Cortex of kidney (tissue), 1 donor: Measurements from ENCODE around the gene ZGPAT.

ENCODE experiments used
- DNase-seq: peaks from one replicate; lab custom pipeline; 2025; lab: John Stamatoyannopoulos, UW

The ZGPAT gene

GRCh38 chr20:63692436-63693082, 15.3 kb upstream of the ZGPAT start:
- no peak for DNase-seq

GRCh38 chr20:63693083-63693732, 14.6 kb upstream of the ZGPAT start:
- DNase-seq: no peak

GRCh38 chr20:63693733-63694583, 13.9 kb upstream of the ZGPAT start:
- DNase-seq: no peak

- no peak for DNase-seq
These were observed 13.0 kb upstream of the ZGPAT start for GRCh38 chr20:63694584-63695423.

GRCh38 chr20:63695424-63696305, 12.2 kb upstream of the ZGPAT start:
- no peak for DNase-seq

GRCh38 chr20:63696306-63696627, 11.6 kb upstream of the ZGPAT start:
- no peak for DNase-seq

- no peak for DNase-seq
These were observed 11.0 kb upstream of the ZGPAT start, which contains the start of gene TNFRSF6B for GRCh38 chr20:63696628-63697356. Gene TNFRSF6B, plus strand, starts transcription at chr20:63696652. Its CDS starts 116 bp downstream, at chr20:63696768.

- DNase-seq: no peak
These were observed 10.4 kb upstream of the ZGPAT start for GRCh38 chr20:63697357-63697867.

GRCh38 chr20:63697868-63698545, 9.8 kb upstream of the ZGPAT start:
- no peak for DNase-seq

- no peak for DNase-seq
These were observed 8.9 kb upstream of the ZGPAT start for GRCh38 chr20:63698739-63699465.

- no peak for DNase-seq
These were observed 8.2 kb upstream of the ZGPAT start for GRCh38 chr20:63699466-63700198.

GRCh38 chr20:63700199-63701050, 7.4 kb upstream of the ZGPAT start:
- no peak for DNase-seq

GRCh38 chr20:63701051-63701328, 6.8 kb upstream of the ZGPAT start:
- DNase-seq: no peak

- no peak for DNase-seq
These were observed 6.4 kb upstream of the ZGPAT start for GRCh38 chr20:63701329-63702035.

GRCh38 chr20:63702036-63702665, 5.7 kb upstream of the ZGPAT start:
- DNase-seq: no peak

GRCh38 chr20:63702751-63703470, 4.9 kb upstream of the ZGPAT start:
- no peak for DNase-seq
